ENCODE results near the gene FRMD4A.
A peak's percentile ranks its signal among the peaks of the same experiment; 100 is the strongest.

Gene FRMD4A

GRCh38 chr10:14186245-14186644, 144.5 kb downstream of the FRMD4A start:
- no peak overlapping the region for H3K4me2 ChIP-seq (ENCODE audit: low read depth, low read length, poor library complexity, severe bottlenecking)
- peak; percentile 34 for TF ChIP-seq CTCF (IDR thresholded peaks at IDR 0.05; ENCODE audit: insufficient read depth, low read length, poor library complexity, severe bottlenecking)
- TF ChIP-seq EZH2phosphoT487 (conservative IDR thresholded peaks at IDR 0.05; ENCODE audit: low read length), result no peak
- H3K79me2 ChIP-seq (ENCODE audit: insufficient read depth, low read length), result no peaks in the 10 kb centered on the region
- H3K9me3 ChIP-seq (ENCODE audit: insufficient read depth, low read length), result no peaks in the 10 kb centered on the region
- peaks cover 3% of the 10 kb centered on the region; the same call in 1 of the 2 replicates for H3F3A ChIP-seq (ENCODE audit: insufficient read depth)
- H4K20me1 ChIP-seq (ENCODE audit: low read depth, low read length), result no peaks in the 10 kb centered on the region
- no peaks in the 10 kb centered on the region for H3K27me3 ChIP-seq (ENCODE audit: low read length)
- no peak overlapping the region for H3K4me3 ChIP-seq (ENCODE audit: insufficient read depth, low read length, poor library complexity, severe bottlenecking)
- no peaks in the 10 kb centered on the region for H3K9me2 ChIP-seq (replicated peaks; ENCODE audit: insufficient read depth, low read length)
- H3K27ac ChIP-seq (ENCODE audit: low read depth, low read length), result no peak overlapping the region
- no peaks in the 10 kb centered on the region for H3K36me3 ChIP-seq (ENCODE audit: low read length)
- H3K9ac ChIP-seq (ENCODE audit: low read length), result no peak overlapping the region
- H2AFZ ChIP-seq (ENCODE audit: low read depth, low read length, severe bottlenecking), result no peak overlapping the region

- H3F3A ChIP-seq (ENCODE audit: insufficient read depth), result peaks cover 3% of the 10 kb centered on the region; the same call in 1 of the 2 replicates
- H3K79me2 ChIP-seq (ENCODE audit: insufficient read depth, low read length), result no peaks in the 10 kb centered on the region
- H3K27ac ChIP-seq (ENCODE audit: low read depth, low read length), result peak overlapping the region; percentile 87
- H3K9ac ChIP-seq (ENCODE audit: low read length), result peak overlapping the region; percentile 26; the same call in 1 of the 2 replicates
- no peaks in the 10 kb centered on the region for H3K9me3 ChIP-seq (ENCODE audit: insufficient read depth, low read length)
- H4K20me1 ChIP-seq (ENCODE audit: low read depth, low read length), result no peaks in the 10 kb centered on the region
- TF ChIP-seq CTCF (IDR thresholded peaks at IDR 0.05; ENCODE audit: insufficient read depth, low read length, poor library complexity, severe bottlenecking) (no peak), EZH2phosphoT487 (conservative IDR thresholded peaks at IDR 0.05; ENCODE audit: low read length) (no peak)
- H3K4me3 ChIP-seq (ENCODE audit: insufficient read depth, low read length, poor library complexity, severe bottlenecking), result no peak overlapping the region
- peak overlapping the region; percentile 53 for H3K4me2 ChIP-seq (ENCODE audit: low read depth, low read length, poor library complexity, severe bottlenecking)
- no peaks in the 10 kb centered on the region for H3K27me3 ChIP-seq (ENCODE audit: low read length)
- no peak overlapping the region for H2AFZ ChIP-seq (ENCODE audit: low read depth, low read length, severe bottlenecking)
- H3K9me2 ChIP-seq (replicated peaks; ENCODE audit: insufficient read depth, low read length), result no peaks in the 10 kb centered on the region
- no peaks in the 10 kb centered on the region for H3K36me3 ChIP-seq (ENCODE audit: low read length)
Observed at GRCh38 chr10:14185316-14186045, 145.2 kb downstream of the FRMD4A start.

GRCh38 chr10:14184841-14185315, 145.8 kb downstream of the FRMD4A start:
- H3K27ac ChIP-seq (ENCODE audit: low read depth, low read length), result peak overlapping the region; percentile 87
- H3K36me3 ChIP-seq (ENCODE audit: low read length), result no peaks in the 10 kb centered on the region
- H3K4me2 ChIP-seq (ENCODE audit: low read depth, low read length, poor library complexity, severe bottlenecking), result peak overlapping the region; percentile 53
- H3F3A ChIP-seq (ENCODE audit: insufficient read depth), result peaks cover 3% of the 10 kb centered on the region; the same call in 1 of the 2 replicates
- TF ChIP-seq EZH2phosphoT487 (conservative IDR thresholded peaks at IDR 0.05; ENCODE audit: low read length) (no peak), CTCF (IDR thresholded peaks at IDR 0.05; ENCODE audit: insufficient read depth, low read length, poor library complexity, severe bottlenecking) (no peak)
- H3K9me3 ChIP-seq (ENCODE audit: insufficient read depth, low read length), result no peaks in the 10 kb centered on the region
- peak overlapping the region; percentile 26; the same call in 1 of the 2 replicates for H3K9ac ChIP-seq (ENCODE audit: low read length)
- peak overlapping the region; percentile 68 for H2AFZ ChIP-seq (ENCODE audit: low read depth, low read length, severe bottlenecking)
- H3K79me2 ChIP-seq (ENCODE audit: insufficient read depth, low read length), result no peaks in the 10 kb centered on the region
- H3K27me3 ChIP-seq (ENCODE audit: low read length), result no peaks in the 10 kb centered on the region
- peak overlapping the region; percentile 20 for H3K4me3 ChIP-seq (ENCODE audit: insufficient read depth, low read length, poor library complexity, severe bottlenecking)
- H4K20me1 ChIP-seq (ENCODE audit: low read depth, low read length), result no peaks in the 10 kb centered on the region
- no peaks in the 10 kb centered on the region for H3K9me2 ChIP-seq (replicated peaks; ENCODE audit: insufficient read depth, low read length)

All from SU-DHL-6 (cell line).